Activated naive CD8-positive, alpha-beta T cell treated with anti-CD3 and anti-CD28 coated beads, Interleukin-2, amount 10 ng/mL, durations not matched to agents 7 days and 5 days (primary cell): ENCODE data around the gene POT1. TPM values are rescaled to one million over a fixed set of nuclear protein-coding genes. Genes with fewer than 3 reads are reported as not detected.

Experiments
- ATAC-seq: fragments of 150-1000 bp; cut with Tn5 transposase; one replicate; pipeline ENCODE4 v1.10.0; 2021; ENCODE audit warnings: low read depth, moderate library complexity
- POLR2A ChIA-PET: fragments of 350-600 bp; sonication (Branson Sonifier 250); formaldehyde crosslinking; loops from one replicate; lab custom pipeline; 2021; ENCODE audit warnings: antibody characterized with exemption; lab: Charles Lee
- DNase-seq: peaks from one replicate; pipeline ENCODE4 v3.0.0; 2021
- H3K27ac Mint-ChIP-seq: one replicate; pipeline ENCODE4 v1.8.0; 2022; ENCODE audit warnings: mild to moderate bottlenecking, mixed read lengths
- H3K27me3 Mint-ChIP-seq: one replicate; pipeline ENCODE4 v1.8.0; 2022; ENCODE audit warnings: mild to moderate bottlenecking, moderate library complexity, mixed read lengths
- H3K36me3 Mint-ChIP-seq: one replicate; pipeline ENCODE4 v1.8.0; 2021; ENCODE audit warnings: mild to moderate bottlenecking, mixed read lengths
- H3K4me1 Mint-ChIP-seq: one replicate; pipeline ENCODE4 v1.8.0; 2021; ENCODE audit warnings: mixed read lengths
- H3K4me3 Mint-ChIP-seq: one replicate; pipeline ENCODE4 v1.8.0; 2022; ENCODE audit warnings: mild to moderate bottlenecking, moderate library complexity, mixed read lengths
- H3K9me3 Mint-ChIP-seq: one replicate; pipeline ENCODE4 v1.8.0; 2021; ENCODE audit warnings: mixed read lengths
- total RNA-seq, 2 experiments: library from RNA; stranded (reverse); gene quantifications; one replicate each; pipeline ENCODE4 v1.2.3, GENCODE V29; 2021

POT1 gene
- total RNA-seq, 2 experiments from 2014 or later: 36.3 to 39.1 TPM

- Mint-ChIP-seq H3K4me3 (no peak overlapping the region), H3K27ac (no peak overlapping the region), H3K27me3 (peaks cover 4% of the 10 kb centered on the region), H3K9me3 (no peaks in the 10 kb centered on the region), H3K36me3 (no peaks in the 10 kb centered on the region), H3K4me1 (no peaks in the 10 kb centered on the region)
- ATAC-seq: no peak
- no peak for DNase-seq
- POLR2A ChIA-PET: no interaction called here
Observed at GRCh38 chr7:124784879-124785818, 144.5 kb downstream of the POT1 start.

GRCh38 chr7:124783271-124783670 is 146.4 kb downstream of the POT1 start:
- peaks cover 3% of the 10 kb centered on the region for H3K27me3 Mint-ChIP-seq
- no peak overlapping the region for H3K4me3 Mint-ChIP-seq
- H3K9me3 Mint-ChIP-seq: no peaks in the 10 kb centered on the region
- no peaks in the 10 kb centered on the region for H3K4me1 Mint-ChIP-seq
- H3K27ac Mint-ChIP-seq: no peak overlapping the region
- H3K36me3 Mint-ChIP-seq: no peaks in the 10 kb centered on the region
- DNase-seq: no peak
- no peak for ATAC-seq
- POLR2A ChIA-PET: no interaction called here

GRCh38 chr7:124781907-124782734 is 147.5 kb downstream of the POT1 start:
- no peaks in the 10 kb centered on the region for H3K9me3 Mint-ChIP-seq
- H3K4me3 Mint-ChIP-seq: no peak overlapping the region
- no peak overlapping the region for H3K27ac Mint-ChIP-seq
- DNase-seq: no peak
- ATAC-seq: no peak
- H3K27me3 Mint-ChIP-seq: peaks cover 3% of the 10 kb centered on the region
- no peaks in the 10 kb centered on the region for H3K4me1 Mint-ChIP-seq
- POLR2A ChIA-PET: no interaction called here
- H3K36me3 Mint-ChIP-seq: no peaks in the 10 kb centered on the region

DNA sequence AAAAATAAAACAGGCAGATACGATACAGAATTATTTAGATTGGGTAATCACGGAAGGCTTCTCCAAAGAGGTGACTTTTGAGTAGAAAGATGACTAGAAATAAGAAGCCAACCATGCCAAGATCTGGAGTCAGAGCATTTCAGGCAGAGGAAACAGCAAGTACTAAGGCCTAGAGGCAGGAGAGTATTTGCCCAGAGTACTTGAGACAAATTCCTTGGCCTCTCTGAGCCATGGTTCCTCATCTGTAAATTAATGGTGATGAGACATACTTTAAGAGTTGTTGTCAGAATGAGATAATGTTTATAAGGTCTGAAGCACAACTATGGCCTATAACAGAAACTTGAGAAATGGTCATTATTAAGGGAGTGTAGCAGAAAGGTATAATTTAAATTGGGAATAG is 148.2 kb downstream of the POT1 start:
- ATAC-seq (no peak), DNase-seq (no peak)
- Mint-ChIP-seq H3K9me3 (no peaks in the 10 kb centered on the region), H3K27ac (no peak overlapping the region), H3K36me3 (no peaks in the 10 kb centered on the region), H3K4me1 (no peaks in the 10 kb centered on the region), H3K4me3 (no peak overlapping the region), H3K27me3 (peaks cover 3% of the 10 kb centered on the region)
- POLR2A ChIA-PET: no interaction called here

- Mint-ChIP-seq H3K27ac (no peak overlapping the region), H3K4me3 (no peak overlapping the region), H3K4me1 (no peaks in the 10 kb centered on the region), H3K27me3 (peaks cover 3% of the 10 kb centered on the region), H3K9me3 (no peaks in the 10 kb centered on the region), H3K36me3 (no peaks in the 10 kb centered on the region)
- POLR2A ChIA-PET: no interaction called here
- DNase-seq: no peak
- ATAC-seq: no peak
Observed at GRCh38 chr7:124780608-124781007, 149.0 kb downstream of the POT1 start.

GRCh38 chr7:124780056-124780455 is 149.6 kb downstream of the POT1 start:
- Mint-ChIP-seq H3K27ac (no peak overlapping the region), H3K36me3 (no peaks in the 10 kb centered on the region), H3K27me3 (peaks cover 3% of the 10 kb centered on the region), H3K9me3 (no peaks in the 10 kb centered on the region), H3K4me3 (no peak overlapping the region), H3K4me1 (no peaks in the 10 kb centered on the region)
- ATAC-seq (no peak), DNase-seq (no peak)
- POLR2A ChIA-PET: no interaction called here

GRCh38 chr7:124779620-124780019 is 150.0 kb downstream of the POT1 start:
- DNase-seq (no peak), ATAC-seq (no peak)
- H3K4me3 Mint-ChIP-seq: no peak overlapping the region
- H3K27ac Mint-ChIP-seq: no peak overlapping the region
- H3K36me3 Mint-ChIP-seq: no peaks in the 10 kb centered on the region
- POLR2A ChIA-PET: no interaction called here
- H3K9me3 Mint-ChIP-seq: no peaks in the 10 kb centered on the region
- no peaks in the 10 kb centered on the region for H3K4me1 Mint-ChIP-seq
- peaks cover 3% of the 10 kb centered on the region for H3K27me3 Mint-ChIP-seq

GRCh38 chr7:124779194-124779593 is 150.4 kb downstream of the POT1 start:
- no peaks in the 10 kb centered on the region for H3K9me3 Mint-ChIP-seq
- no peak overlapping the region for H3K4me3 Mint-ChIP-seq
- DNase-seq (no peak), ATAC-seq (no peak)
- POLR2A ChIA-PET: no interaction called here
- peaks cover 3% of the 10 kb centered on the region for H3K27me3 Mint-ChIP-seq
- no peaks in the 10 kb centered on the region for H3K36me3 Mint-ChIP-seq
- H3K4me1 Mint-ChIP-seq: no peaks in the 10 kb centered on the region
- no peak overlapping the region for H3K27ac Mint-ChIP-seq

GRCh38 chr7:124777268-124777667 is 152.4 kb downstream of the POT1 start:
- DNase-seq (no peak), ATAC-seq (no peak)
- H3K27ac Mint-ChIP-seq: no peak overlapping the region
- H3K4me3 Mint-ChIP-seq: no peak overlapping the region
- POLR2A ChIA-PET: no interaction called here
- no peaks in the 10 kb centered on the region for H3K4me1 Mint-ChIP-seq
- H3K9me3 Mint-ChIP-seq: no peaks in the 10 kb centered on the region
- H3K36me3 Mint-ChIP-seq: no peaks in the 10 kb centered on the region
- H3K27me3 Mint-ChIP-seq: peaks cover 3% of the 10 kb centered on the region

- ATAC-seq (no peak), DNase-seq (no peak)
- POLR2A ChIA-PET: no interaction called here
- H3K4me1 Mint-ChIP-seq: no peaks in the 10 kb centered on the region
- H3K36me3 Mint-ChIP-seq: no peaks in the 10 kb centered on the region
- no peak overlapping the region for H3K4me3 Mint-ChIP-seq
- no peaks in the 10 kb centered on the region for H3K9me3 Mint-ChIP-seq
- H3K27ac Mint-ChIP-seq: no peak overlapping the region
- peaks cover 5% of the 10 kb centered on the region for H3K27me3 Mint-ChIP-seq
Observed at GRCh38 chr7:124776153-124776552, 153.5 kb downstream of the POT1 start.

GRCh38 chr7:124775422-124775821 is 154.2 kb downstream of the POT1 start:
- ATAC-seq: no peak
- POLR2A ChIA-PET: no interaction called here
- Mint-ChIP-seq H3K27ac (no peak overlapping the region), H3K4me3 (no peak overlapping the region), H3K27me3 (peaks cover 6% of the 10 kb centered on the region), H3K36me3 (no peaks in the 10 kb centered on the region), H3K4me1 (no peaks in the 10 kb centered on the region), H3K9me3 (no peaks in the 10 kb centered on the region)
- DNase-seq: no peak

- Mint-ChIP-seq H3K36me3 (no peaks in the 10 kb centered on the region), H3K27ac (no peak overlapping the region), H3K4me3 (no peak overlapping the region), H3K4me1 (no peaks in the 10 kb centered on the region), H3K27me3 (peaks cover 7% of the 10 kb centered on the region), H3K9me3 (no peaks in the 10 kb centered on the region)
- DNase-seq (no peak), ATAC-seq (no peak)
- POLR2A ChIA-PET: no interaction called here
Observed at GRCh38 chr7:124773938-124774337, 155.7 kb downstream of the POT1 start.

DNA sequence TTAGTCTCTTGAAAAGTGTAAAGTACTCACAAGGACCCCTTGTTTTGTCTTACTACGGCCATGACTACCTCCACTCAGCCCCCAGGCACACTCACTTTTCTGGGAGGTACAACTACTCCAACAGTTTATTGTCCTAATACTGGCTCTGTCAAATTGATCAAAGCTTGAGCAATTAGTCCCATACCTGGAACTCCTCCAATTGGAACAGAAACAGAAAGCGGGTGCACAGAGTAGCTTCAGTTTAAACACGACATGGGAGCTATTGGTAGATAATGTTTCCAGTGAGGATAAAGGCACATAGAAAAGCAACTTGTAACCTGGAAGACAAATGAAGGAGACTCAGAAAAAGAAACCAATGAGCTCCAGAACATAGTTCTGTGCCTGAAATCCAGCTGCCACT is 156.3 kb downstream of the POT1 start:
- peaks cover 5% of the 10 kb centered on the region for H3K27me3 Mint-ChIP-seq
- H3K4me3 Mint-ChIP-seq: no peak overlapping the region
- POLR2A ChIA-PET: no interaction called here
- H3K36me3 Mint-ChIP-seq: no peaks in the 10 kb centered on the region
- H3K27ac Mint-ChIP-seq: no peak overlapping the region
- H3K4me1 Mint-ChIP-seq: no peaks in the 10 kb centered on the region
- ATAC-seq: no peak
- no peak for DNase-seq
- H3K9me3 Mint-ChIP-seq: no peaks in the 10 kb centered on the region
